Tibial artery (tissue), 4 donors: ENCODE measurements around the gene ZSCAN29.
"Not testable (repeated sequence)": the region's sequence is repeated elsewhere in the genome, so short reads cannot be mapped to it uniquely, and the experiment has no call there.

Source experiments
- DNase-seq, 2 donors: peaks; one replicate each; pipeline ENCODE4 v3.0.0-alpha.2; 2019
- H3K27ac ChIP-seq, 2 donors: fragments of 200-600 bp; sonication (generic) in 1 of 2; 1 replicate in 1 of 2; 2 replicates in 1 of 2; pipeline ENCODE4 v1.5.1; 2018 to 2019; ENCODE audit warnings: mild to moderate bottlenecking in 1 of 2
- H3K27me3 ChIP-seq, 2 donors: fragments of 200-600 bp; sonication (generic) in 1 of 2; one replicate each; pipeline versions ENCODE4 v1.5.1 to v1.6.0; 2016 to 2019
- H3K36me3 ChIP-seq, 3 donors: fragments of 200-600 bp; sonication (generic) in 2 of 3; one replicate each; pipeline ENCODE4 v1.5.1; 2016 to 2019; ENCODE audit warnings: mild to moderate bottlenecking in 2 of 3
- H3K4me1 ChIP-seq, 4 donors: fragments of 200-600 bp; sonication (generic) in 2 of 4; 1 replicate in 3 of 4; 2 replicates in 1 of 4; pipeline ENCODE4 v1.5.1; 2016 to 2019
- H3K4me3 ChIP-seq, 2 donors: fragments of 200-600 bp; sonication (generic) in 1 of 2; 1 replicate in 1 of 2; 2 replicates in 1 of 2; pipeline ENCODE4 v1.5.1; 2018 to 2019; ENCODE audit warnings: mild to moderate bottlenecking in 2 of 2
- H3K9me3 ChIP-seq, 3 donors: fragments of 200-600 bp; sonication (generic) in 1 of 3; one replicate each; pipeline ENCODE4 v1.5.1; 2016 to 2019
- intact Hi-C: fragments of 100-400 bp; cut with DNase I; formaldehyde crosslinking; loops from one replicate; pipeline ENCODE4 v1.15.0; 2023; ENCODE audit warnings: low total_unique reads
- TF ChIP-seq, protein P1 (sequence below), 2 experiments: fragments of 200-600 bp in 1 of 2; fragments of 450-650 bp in 1 of 2; IDR thresholded peaks; one replicate each; pipeline ENCODE4 v1.5.1; 2017 to 2019; ENCODE audit warnings: antibody characterized with exemption in 2 of 2, mild to moderate bottlenecking in 1 of 2, moderate library complexity in 1 of 2

The ZSCAN29 gene

DNA sequence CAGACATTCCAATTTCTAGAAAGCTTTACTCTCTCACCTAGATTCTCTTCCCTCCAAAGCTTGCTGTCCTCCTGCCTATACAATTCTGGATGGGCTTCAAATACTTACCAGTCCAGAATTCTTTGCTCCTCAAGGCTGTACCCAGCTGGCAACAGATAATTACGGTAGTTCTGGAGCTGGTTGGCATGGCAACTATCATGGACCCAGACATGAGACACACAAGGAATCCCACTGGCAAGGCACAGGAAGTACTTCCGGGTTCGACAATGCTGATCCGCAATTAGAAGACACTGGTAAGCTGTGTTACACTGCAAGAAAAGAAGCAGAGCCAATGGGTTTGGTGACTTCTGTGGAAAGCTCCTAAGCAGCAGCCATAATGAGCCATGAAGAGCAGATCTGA is 37.9 kb upstream of the ZSCAN29 start:
- no peak for DNase-seq
- TF ChIP-seq, protein P1, sequence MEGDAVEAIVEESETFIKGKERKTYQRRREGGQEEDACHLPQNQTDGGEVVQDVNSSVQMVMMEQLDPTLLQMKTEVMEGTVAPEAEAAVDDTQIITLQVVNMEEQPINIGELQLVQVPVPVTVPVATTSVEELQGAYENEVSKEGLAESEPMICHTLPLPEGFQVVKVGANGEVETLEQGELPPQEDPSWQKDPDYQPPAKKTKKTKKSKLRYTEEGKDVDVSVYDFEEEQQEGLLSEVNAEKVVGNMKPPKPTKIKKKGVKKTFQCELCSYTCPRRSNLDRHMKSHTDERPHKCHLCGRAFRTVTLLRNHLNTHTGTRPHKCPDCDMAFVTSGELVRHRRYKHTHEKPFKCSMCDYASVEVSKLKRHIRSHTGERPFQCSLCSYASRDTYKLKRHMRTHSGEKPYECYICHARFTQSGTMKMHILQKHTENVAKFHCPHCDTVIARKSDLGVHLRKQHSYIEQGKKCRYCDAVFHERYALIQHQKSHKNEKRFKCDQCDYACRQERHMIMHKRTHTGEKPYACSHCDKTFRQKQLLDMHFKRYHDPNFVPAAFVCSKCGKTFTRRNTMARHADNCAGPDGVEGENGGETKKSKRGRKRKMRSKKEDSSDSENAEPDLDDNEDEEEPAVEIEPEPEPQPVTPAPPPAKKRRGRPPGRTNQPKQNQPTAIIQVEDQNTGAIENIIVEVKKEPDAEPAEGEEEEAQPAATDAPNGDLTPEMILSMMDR (IDR thresholded peaks at IDR 0.05), result no peak
- Histone ChIP-seq H3K4me3 (no peak overlapping the region), H3K4me1 (no peaks in the 10 kb centered on the region), H3K27me3 (no peaks in the 10 kb centered on the region), H3K9me3 (no peaks in the 10 kb centered on the region), H3K27ac (no peak overlapping the region), H3K36me3 (peaks cover 48 to 99% (median 78%) of the 10 kb centered on the region in 3 donors)
- intact Hi-C loops, result no loop called here

DNA sequence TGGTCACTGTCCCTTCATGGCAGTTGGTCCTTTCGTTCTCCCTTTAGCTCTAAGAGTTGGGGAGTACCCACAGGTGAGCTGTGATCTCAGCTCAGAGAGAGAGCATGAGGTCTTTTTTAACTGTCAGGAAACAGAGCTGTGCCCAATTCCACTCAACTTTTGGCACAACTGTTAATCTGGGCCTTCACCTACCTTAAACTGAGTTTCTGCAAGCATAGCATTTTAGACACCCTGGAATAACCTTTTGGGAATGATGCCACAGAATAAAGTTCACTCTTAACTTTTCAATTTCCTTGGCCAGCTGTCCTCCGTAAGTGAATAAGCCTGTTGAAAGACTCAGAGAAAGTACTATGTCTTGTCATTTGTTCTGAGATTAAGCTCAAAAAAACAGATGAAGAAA is 36.0 kb upstream of the ZSCAN29 start:
- Histone ChIP-seq H3K27me3 (no peaks in the 10 kb centered on the region), H3K27ac (no peak overlapping the region), H3K4me1 (no peaks in the 10 kb centered on the region), H3K36me3 (peaks cover 42 to 99% (median 74%) of the 10 kb centered on the region in 3 donors), H3K9me3 (no peaks in the 10 kb centered on the region), H3K4me3 (no peak overlapping the region)
- intact Hi-C loops, result no loop called here
- no peak for DNase-seq
- TF ChIP-seq, protein P1 (IDR thresholded peaks at IDR 0.05), result no peak

DNA sequence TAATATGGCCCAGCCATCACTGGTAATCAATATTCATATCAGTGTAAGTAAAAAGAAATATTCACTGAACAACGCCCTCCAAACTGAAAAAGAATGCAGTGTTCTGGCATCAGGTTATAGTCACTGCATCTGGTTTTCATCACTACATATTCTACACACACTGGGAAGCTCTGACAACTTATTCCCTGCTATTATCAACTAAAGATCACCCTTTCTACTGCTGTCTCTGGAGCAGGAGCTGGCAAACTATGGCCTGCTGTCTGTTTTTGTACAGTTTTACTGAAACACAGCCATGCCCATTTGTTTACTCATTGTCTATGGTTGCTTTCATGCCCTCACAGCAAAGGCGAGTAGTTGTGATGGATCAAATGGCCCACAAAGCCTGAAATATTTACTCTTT is 35.3 kb upstream of the ZSCAN29 start:
- intact Hi-C loops, result no loop called here
- no peaks in the 10 kb centered on the region for H3K9me3 ChIP-seq
- H3K36me3 ChIP-seq, result peaks cover 48 to 100% (median 74%) of the 10 kb centered on the region in 3 donors
- no peaks in the 10 kb centered on the region for H3K4me1 ChIP-seq
- no peaks in the 10 kb centered on the region for H3K27me3 ChIP-seq
- TF ChIP-seq, protein P1 (IDR thresholded peaks at IDR 0.05), result no peak
- H3K4me3 ChIP-seq, result no peak overlapping the region
- H3K27ac ChIP-seq, result no peak overlapping the region
- DNase-seq, result no peak

GRCh38 chr15:43404130-43404529 is 33.3 kb upstream of the ZSCAN29 start:
- Histone ChIP-seq H3K9me3 (no peaks in the 10 kb centered on the region), H3K4me3 (no peak overlapping the region), H3K27me3 (no peaks in the 10 kb centered on the region), H3K36me3 (peaks cover 59 to 100% (median 75%) of the 10 kb centered on the region in 3 donors), H3K4me1 (no peaks in the 10 kb centered on the region), H3K27ac (no peak overlapping the region)
- intact Hi-C loops, result no loop called here
- TF ChIP-seq, protein P1 (IDR thresholded peaks at IDR 0.05), result no peak
- DNase-seq, result no peak

DNA sequence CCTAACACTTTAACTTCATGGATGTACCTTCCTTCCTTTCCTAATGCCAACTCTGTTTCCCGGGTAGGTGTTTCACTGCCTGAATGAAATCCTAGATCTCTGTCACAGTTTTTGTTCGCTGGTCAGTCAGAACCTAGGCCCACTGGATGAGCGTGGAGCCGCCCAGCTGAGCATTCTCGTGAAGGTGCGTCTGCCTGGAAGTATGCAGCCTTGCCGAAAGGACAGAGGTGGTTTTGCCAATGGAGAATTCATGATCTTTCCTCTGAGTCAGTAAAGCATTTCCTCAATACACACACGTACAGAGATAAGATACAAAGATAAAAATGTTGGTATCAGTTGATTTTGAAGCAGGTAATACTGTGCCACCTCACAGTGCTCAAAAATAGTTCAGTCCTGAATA is 32.8 kb upstream of the ZSCAN29 start:
- Histone ChIP-seq H3K27ac (no peak overlapping the region), H3K36me3 (peaks cover 57 to 100% (median 75%) of the 10 kb centered on the region in 3 donors), H3K9me3 (no peaks in the 10 kb centered on the region), H3K27me3 (no peaks in the 10 kb centered on the region), H3K4me3 (no peak overlapping the region), H3K4me1 (no peaks in the 10 kb centered on the region)
- DNase-seq, result no peak
- intact Hi-C loops, result no loop called here
- TF ChIP-seq, protein P1 (IDR thresholded peaks at IDR 0.05), result no peak

DNA sequence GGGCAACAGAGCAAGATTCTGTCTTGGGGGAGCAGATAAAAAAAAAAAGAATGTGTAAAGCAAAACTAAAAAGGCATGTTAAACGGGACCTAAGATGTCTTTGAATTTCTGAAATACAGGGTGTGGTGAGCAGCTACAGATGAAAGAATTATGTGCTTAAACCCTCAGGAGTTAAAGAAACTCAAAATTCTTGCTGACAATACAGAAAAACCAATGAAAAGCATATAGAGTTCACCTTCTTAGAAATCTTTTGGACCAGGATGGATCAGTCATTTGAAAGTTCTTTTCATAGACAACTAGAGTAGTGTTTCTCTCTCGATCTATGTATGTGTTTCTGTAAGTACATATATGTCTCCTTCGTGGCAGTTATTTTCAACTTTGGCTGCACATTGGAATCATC is 31.4 kb upstream of the ZSCAN29 start:
- no peaks in the 10 kb centered on the region for H3K27me3 ChIP-seq
- DNase-seq, result no peak
- no peak overlapping the region for H3K4me3 ChIP-seq
- no peaks in the 10 kb centered on the region for H3K4me1 ChIP-seq
- H3K36me3 ChIP-seq, result peaks cover 60 to 100% (median 73%) of the 10 kb centered on the region in 3 donors
- no peaks in the 10 kb centered on the region for H3K9me3 ChIP-seq
- intact Hi-C loops, result no loop called here
- TF ChIP-seq, protein P1 (IDR thresholded peaks at IDR 0.05), result no peak
- H3K27ac ChIP-seq, result no peak overlapping the region

- DNase-seq, H3K9me3 ChIP-seq, H3K27me3 ChIP-seq, intact Hi-C loops, H3K27ac ChIP-seq, H3K4me1 ChIP-seq, H3K4me3 ChIP-seq: not testable (repeated sequence)
- peaks cover 43 to 70% (median 44%) of the 10 kb centered on the region in 3 donors for H3K36me3 ChIP-seq
Measured at GRCh38 chr15:43393592-43393991, 22.7 kb upstream of the ZSCAN29 start.
